Endometrial microvascular endothelial cells (primary cell): ENCODE data around the gene CNKSR3. TPM values are rescaled to one million over a fixed set of nuclear protein-coding genes. Genes with fewer than 3 reads are reported as not detected.

ENCODE experiments used
- in situ Hi-C: cut with HindIII; loops from 2 replicates; pipeline ENCODE4 v1.10.0; 2017; ENCODE audit warnings: low sequenced_read_pairs, low pct_unique_long_range_greater_than_20kb; ENCODE audit errors: inconsistent ontology term
- total RNA-seq: library from RNA; depleted of rRNA; stranded (reverse); fragments of >200 nt; gene quantifications from one replicate; pipeline ENCODE4 v1.2.3, GENCODE V29; 2015; ENCODE audit errors: inconsistent ontology term

CNKSR3 gene
- total RNA-seq, 1 donor from 2014 or later: 9.8 TPM

DNA sequence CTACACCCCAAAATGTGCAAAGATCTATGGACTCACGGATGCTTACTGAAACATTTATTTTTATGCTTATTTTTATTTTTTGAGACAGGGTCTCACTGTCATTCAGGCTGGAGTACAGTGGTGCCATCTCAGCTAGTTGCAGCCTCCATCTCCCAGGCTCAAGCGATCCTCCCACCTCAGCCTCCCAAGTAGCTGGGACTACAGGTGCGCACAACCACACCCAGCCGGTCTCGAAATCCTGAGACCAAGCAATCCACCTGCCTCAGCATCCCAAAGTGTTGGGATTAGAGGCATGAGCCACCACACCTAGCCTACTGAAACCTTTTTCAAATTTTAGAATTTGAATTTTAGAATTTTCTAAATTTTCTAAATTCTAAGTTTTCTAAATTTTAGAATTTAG, 103.0 kb downstream of the CNKSR3 start:
- in situ Hi-C loops: no loop called here

DNA sequence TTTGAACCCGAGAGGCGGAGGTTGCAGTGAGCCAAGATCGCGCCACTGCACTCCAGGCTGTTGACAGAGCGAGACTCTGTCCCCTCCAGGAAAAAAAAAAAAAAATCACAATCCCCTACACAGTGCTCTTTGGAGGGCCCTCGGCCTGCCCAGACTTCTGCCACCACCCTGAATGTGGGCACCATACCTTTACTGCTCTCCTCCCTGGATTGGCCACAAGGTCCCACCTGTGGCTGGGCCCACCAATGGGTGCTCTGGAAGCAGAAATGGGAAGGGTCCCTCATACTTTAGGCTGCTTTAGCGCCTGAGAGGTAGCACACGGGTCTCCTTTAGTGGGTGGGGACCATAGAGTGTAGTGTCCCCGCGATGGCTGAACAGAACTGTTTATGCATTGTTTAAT, 103.6 kb downstream of the CNKSR3 start:
- in situ Hi-C loops: no loop called here

DNA sequence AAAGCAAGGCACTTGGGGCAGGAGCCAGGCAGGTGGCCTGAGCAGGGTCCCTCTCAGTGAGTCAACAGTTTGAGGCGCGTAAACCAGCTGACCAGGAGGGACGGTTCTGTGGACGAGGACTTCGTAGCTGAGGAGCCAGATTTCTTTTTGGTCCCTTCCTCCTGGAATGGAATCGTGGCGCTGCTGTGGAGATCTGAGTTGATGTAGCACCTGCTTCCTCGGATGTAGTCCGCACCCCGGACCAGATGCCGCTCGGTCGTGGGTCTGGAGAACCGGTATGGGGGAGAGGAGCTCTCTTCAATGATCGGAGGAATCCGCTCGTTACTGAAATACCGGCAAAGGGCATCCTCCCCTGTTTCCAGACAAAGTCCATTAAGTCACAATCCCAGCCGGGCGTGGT, 104.2 kb downstream of the CNKSR3 start:
- in situ Hi-C loops: no loop called here

DNA sequence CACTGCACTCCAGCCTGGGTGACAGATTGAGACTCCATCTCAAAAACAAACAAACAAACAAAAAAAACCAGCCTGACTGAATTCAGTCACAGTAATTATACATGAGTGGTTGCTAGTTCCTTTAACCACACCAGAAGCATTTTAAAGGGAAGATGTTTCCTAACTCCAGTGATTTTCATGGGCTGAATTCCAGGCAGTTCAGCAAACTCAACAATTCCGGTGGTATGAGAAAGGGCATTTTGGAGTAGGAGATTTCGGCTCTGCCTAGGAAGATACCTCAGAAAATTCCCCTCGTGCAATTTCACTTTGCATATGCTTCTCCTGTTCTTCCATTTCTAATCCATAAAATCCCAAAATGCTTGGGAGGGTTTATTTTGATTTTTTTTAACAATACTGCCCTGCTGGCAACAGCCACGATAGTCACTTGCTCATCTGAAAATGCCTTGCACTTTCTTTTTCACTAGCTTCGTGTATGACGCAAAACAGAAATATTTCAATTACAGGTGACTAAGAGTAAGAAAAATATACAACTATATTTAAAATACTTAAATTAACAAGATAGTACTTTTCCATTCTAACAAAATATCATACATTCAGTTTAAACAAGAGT, 105.6 kb downstream of the CNKSR3 start:
- in situ Hi-C loops: no loop called here

DNA sequence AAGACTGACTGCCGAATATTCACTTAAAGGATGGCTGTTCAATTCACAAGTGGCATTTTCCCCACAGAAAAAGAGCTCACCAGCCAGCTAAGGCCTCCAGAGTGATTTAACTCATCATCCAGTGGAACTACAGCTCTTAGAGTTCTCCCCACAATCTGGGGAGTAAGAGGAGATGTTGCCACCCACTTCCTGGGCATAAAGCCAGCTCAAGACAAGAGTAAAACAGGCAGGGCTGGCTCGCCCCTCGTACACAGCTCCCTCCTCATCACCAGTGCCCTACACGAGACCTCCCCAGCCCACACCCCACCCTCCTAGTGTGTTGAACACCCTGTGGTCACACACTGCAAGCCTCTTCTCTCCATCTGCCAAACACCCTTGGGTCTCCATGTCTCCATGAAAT, 106.7 kb downstream of the CNKSR3 start:
- in situ Hi-C loops: no loop called here

DNA sequence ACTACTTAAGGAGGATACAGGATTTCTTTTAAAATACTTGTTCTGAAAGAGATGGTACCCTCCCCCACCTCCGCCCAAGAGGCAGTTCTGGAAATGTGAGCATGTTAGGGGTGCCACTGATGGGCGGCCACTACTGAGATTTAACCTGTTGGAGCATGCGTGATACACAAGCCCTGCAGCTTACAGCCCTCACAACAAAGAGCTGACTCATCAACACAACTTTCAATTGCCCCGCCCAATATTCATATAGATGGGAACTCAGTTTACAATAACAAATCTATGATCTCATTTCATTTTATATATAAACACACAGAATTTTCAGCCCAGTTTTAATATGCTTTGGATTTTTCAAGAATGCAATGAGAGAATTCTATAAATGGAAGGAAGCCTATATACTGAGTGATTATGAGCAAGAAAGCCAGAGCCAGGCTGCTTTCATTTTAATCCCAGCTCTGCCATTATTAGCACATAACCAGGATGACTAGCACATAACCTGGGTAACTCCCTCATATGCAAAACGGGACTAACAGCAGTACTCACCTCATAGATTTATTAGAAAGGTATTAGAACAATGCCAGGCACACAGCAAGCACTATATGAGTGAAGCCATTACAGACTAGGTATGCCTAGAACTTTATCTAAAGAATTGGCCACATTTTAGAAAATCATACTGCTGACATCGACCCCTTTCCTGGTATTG, 108.3 kb downstream of the CNKSR3 start:
- in situ Hi-C loops: no loop called here

DNA sequence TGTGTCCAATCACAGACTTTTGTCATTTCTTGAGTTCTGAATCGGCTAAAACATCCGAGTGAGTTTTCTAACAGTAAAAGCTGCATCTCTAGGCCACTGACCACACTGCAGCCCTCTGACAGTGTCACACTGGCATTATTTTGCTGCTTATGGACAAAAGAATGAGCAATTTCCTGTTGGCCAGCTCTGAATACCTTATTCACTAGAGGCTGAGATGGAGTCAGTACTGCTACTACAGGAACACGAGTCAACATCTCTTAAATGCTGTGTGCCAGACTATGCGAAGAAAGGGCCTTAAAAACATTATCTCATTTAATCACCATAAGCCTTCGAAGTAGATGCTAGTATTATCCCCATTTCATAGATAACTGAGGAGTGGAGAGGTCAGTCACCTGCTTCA, 111.4 kb downstream of the CNKSR3 start:
- in situ Hi-C loops: no loop called here

DNA sequence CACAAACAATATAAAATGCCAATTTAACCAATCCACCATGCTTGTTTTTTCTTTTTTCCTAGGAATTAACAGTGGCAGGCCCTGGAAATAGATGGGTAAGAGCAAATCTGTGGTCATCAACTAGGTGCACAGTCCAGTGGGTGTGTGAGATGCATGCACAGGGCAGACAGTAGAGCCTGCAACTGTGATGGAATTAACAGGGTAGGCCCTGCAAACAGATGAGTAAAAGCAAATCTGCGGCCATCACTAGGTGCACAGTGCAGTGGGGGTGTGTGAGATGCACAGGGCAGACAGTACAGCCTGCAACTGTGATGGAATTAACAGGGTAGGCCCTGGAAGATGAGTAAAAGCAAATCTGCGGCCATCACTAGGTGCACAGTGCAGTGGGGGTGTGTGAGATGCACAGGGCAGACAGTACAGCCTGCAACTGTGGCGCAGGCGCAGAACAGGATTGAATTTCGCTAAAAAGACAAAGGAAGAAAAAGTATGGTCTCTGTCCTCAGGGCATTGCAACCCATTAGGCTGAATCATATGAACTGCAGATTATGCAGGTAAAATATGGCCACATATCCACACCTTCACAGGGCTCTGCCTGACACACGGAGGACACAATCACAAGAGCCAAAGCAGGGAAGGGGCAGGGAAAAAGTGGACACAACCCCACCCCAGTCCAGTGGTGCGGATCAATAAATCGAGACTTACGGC, 112.8 kb downstream of the CNKSR3 start:
- in situ Hi-C loops: no loop called here

DNA sequence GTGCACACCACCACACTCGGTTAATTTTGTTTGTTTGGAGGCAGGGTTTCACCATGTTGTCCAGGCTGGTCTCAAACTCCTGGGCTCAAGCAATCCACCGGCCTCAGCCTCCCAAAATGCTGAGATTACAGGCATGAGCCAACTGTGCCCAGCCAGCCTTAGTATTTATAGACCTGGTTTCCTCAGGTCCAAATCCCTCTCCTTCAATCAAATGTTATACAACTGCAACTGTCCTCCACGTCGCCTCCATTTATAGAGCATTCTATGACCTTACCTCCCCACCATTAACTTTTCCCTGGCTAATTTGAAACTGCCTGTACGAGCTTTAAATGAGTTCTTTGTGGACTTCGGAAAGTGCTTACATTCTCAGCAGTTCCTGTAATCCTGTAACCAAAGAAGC, 114.6 kb downstream of the CNKSR3 start:
- in situ Hi-C loops: no loop called here

DNA sequence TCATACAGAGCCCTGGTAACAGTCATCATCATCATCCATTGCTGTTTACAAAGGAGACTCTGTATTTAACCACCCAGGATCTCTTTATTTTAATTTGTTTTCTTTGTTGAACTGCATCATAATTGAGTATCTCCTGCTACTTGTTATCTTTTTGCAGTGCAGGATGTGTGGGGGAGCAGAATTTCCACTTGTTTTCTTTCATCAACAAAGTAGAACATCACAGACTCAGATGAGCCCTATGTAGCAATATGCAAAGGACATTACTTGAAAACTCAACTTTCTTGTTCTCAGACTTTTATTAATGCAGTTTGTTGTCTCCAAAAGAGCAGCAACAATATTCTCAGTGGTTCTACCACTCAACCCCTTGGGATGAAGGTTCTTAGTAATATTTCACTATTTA, 115.2 kb downstream of the CNKSR3 start:
- in situ Hi-C loops: no loop called here

DNA sequence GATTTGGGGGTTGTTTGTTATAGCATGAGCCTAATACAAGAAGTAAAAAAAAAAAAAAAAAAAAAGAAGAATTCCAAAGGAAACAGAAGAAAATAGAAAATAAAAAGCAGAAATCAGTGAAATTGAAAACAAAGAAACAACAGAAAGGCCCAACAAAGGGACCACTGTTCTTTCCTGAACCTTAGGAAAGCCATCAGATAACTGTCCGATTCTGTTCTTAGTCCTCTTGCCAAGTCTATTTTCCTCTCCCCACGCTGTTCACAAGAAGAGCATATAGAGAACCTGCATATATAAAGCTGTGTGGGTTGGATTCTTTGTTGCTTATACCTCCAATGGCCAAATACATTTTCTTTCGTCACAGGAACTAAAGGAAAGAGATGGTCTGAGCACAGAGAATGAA, 115.9 kb downstream of the CNKSR3 start:
- in situ Hi-C loops: no loop called here

DNA sequence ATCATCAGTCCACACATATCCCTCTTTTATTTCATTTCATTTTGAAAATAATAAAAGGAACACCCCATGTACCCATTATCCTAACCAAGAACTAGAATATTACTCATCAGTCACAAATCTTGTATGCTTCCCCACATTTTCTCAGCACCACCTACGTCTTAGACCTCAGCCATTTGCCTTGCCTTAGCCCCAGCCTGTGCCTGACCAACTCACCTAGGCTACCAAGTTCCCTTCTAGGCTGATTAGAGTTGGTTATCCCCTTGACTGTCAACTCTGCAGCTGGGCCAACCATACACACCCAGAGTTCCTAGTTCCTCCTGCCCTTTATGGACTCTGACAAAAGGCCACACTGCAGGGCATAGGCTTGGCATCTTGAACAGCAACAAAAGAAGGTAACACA, 120.5 kb downstream of the CNKSR3 start:
- in situ Hi-C loops: no loop called here

DNA sequence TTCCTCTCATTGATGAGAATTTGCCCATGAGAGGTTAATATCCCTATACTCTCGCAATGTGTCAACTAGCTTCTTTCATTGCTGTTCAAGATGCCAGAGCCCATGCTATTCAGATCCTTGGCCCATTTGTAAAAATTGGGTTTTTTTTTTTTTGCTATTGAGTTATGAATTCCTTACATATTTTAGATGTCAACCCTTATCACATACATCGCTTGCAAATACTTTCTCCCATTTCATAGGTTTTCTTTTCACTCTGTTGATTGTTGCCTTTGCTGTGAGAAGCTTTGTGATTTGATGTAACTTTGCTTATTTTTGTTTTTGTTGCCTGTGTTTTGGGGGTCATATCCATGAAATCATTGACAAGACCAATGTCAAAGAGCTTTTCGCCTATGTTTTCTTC, 121.7 kb downstream of the CNKSR3 start:
- in situ Hi-C loops: no loop called here

DNA sequence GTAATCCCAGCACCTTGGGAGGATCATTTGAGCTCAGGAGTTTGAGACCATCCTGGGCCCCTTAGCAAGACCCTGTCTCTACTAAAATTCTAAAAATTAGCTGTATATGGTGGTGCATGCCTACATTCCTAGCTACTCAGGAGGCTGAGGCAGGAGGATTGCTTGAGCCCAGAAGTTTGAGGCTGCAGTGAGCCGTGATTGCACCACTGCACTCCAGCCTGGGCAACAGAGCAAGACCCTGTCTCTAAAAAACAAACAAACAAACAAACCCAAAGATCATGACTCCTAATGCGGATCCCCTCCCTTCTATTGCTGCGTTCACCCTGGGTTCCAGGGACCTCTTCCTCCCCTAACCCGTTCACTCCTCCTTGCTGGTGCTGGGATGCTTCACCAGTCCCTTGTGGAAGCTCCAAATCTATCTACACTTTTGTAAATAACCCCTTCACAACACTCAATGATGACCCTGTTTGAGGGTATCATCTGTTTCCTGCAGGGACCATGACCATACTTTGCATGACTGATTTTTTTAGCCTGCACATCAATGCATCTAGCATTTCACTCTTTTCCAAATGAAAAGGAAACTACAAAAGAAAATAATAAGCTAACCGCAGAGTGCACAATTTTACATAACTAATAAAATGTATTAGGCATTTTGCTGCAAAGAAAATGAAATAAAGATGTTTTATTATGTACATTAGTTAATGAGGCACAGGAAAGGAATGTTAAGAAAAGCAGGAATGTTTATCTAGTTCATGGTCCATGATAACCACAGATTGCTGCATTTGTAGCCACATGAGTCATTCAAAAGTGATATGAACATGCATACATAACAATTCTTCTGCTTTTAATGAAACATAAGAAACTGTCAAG, 123.4 kb downstream of the CNKSR3 start:
- in situ Hi-C loops: no loop called here

DNA sequence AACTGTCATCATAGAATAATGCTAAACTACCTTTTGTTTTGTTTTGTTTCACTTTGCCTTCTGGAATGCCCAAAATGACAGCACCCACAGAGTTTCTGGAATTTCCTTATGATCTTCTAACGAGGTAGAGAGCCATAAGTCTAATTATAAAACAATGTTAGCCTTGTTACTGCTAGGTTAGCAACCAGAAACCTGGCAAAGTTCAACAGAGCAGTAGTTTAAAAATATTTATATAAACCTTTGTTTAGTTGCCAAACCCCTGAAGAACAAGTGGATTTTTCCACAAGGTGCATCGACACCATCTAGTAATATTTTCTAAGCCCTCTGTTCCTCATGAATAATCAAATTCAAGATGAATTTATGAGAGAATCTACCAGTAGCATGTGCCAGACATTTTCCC, 126.3 kb downstream of the CNKSR3 start:
- in situ Hi-C loops: no loop called here

DNA sequence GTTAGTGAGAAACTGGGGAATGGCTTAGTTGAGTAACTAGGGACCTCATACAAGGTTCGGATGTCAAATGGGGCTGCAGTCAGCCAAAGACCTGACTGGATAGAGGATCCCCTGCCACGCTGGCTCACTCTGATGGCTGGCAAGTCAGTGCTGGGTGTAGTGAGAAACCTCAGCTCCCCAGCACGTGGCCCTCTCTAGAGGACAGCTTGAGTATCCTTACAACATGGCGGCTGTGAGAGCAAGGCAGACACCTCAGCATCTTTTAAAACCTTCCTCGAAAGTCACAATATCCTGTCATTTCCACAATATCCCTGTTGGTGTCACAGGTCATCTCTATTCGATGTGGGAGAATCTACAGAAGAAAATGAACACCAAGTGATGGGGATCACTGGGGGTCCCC, 127.2 kb downstream of the CNKSR3 start:
- in situ Hi-C loops: no loop called here

DNA sequence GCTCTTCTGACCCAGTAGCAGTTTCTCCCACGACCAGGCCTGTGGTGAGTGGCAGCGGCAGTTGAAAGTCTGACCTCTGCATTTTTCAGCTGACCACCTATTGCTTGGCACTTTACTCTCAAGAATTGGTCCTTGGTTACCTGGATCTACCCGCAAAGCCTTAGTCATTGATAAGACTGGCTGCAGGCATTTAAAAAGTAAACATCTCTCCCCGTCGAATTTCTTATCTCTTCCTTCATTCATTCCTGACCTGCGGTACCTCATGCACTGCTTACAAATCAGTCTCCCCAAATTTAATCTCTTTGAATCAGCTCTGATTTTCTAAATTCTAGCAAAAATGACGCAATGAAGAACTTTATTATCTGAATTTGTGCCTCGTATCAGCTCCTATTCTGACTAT, 127.7 kb downstream of the CNKSR3 start:
- in situ Hi-C loops: no loop called here

DNA sequence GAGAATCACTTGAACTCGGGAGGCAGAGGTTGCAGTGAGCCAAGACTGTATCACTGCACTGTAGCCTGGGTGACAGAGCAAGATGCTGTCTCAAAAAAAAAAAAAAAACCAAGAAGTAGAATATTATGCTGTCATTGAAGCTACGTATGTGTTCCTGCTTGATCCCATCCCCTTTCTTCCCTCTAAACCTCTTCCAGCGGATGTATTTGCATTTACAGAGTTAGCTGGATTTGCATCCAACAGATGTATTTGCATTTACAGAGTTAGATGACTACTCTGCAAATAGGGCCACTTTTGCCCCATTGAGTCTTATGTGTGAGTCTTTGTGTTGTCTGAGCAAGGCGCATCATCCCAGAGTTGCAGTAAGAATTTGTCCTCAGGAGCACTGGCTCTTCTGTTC, 128.9 kb downstream of the CNKSR3 start:
- in situ Hi-C loops: no loop called here

DNA sequence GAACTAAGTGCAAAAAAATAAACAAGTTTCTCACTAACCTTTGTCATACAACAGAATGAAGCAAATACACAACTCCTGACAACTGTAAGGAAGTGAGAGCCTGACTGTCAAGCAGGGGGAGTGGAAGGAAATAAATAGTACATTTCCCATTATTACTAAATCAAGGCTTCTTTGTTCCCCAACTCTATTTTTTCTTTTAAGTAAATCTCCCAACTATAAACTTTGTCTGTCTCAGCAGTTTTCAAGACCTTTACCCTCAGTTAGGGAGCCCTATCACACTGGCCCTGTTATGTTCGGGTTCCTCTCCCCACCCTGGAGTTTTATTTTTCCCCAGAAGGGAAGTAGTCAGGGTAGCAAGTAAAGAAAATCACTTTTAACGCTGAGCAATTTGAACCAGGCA, 129.7 kb downstream of the CNKSR3 start:
- in situ Hi-C loops: no loop called here
